CD1c-positive myeloid dendritic cell (primary cell): ENCODE data around the gene TXNDC5.

Experiments used
- DNase-seq: peaks from one replicate; pipeline ENCODE4 v3.0.0-alpha.2; 2016; ENCODE audit errors: extremely low spot score

TXNDC5 gene

GRCh38 chr6:7859591-7859990 is 51.0 kb downstream of the TXNDC5 start:
- DNase-seq: no peak

GRCh38 chr6:7851780-7852179 is 58.8 kb downstream of the TXNDC5 start:
- DNase-seq: no peak

DNA sequence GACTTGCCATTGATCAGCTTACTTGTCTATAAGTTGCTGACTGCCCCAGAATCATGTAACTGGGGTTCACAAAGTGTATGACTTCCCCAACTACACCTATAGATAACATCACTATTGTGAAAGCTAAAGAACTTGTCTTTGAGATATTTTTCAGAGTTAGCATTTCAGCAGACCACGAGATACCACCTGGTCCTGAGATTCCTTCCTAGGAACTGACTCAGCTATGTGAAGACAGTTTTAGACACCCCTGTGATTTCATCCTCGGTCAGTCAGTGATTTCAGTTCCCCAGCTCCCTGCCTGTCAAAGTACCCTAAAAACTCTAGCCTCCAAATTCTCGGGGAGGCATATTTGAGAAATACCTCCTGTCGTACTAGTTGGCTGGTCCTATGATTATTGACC is 62.4 kb downstream of the TXNDC5 start:
- DNase-seq: no peak

- no peak for DNase-seq
Measured at GRCh38 chr6:7846966-7847818, 63.4 kb downstream of the TXNDC5 start.

DNA sequence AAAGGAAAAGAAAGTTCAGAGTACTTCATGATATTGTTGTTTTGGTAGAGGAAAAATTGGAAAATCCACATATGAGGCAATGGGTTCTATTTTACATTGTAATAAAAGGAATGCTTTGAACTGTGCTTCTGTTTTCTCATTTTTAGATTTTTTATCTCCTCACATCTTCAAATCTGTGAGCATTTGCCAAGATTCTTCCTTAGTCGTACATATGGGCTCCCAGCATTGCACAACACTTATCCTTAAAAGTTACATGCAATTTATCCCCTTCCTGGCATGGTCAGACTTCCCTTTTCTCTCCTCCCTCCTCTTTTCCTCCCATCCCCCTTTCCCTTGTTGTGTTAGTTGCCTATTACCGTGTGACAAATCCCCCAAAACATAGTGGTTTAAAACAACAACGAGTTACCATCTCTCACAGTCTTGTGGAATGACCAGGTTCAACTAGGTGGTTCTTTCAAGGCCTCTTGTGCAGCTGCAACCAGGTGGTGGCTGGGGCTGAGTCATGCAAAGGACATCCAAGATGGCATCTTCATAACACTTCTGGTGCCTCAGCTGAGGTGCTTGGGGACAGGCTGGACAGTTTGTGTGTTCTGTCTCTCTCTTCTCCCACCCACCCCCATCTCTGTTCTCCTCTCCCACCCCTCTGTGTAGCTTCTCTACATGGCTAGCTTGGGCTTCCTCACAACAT is 68.7 kb downstream of the TXNDC5 start:
- no peak for DNase-seq

GRCh38 chr6:7836371-7837026 is 74.1 kb downstream of the TXNDC5 start:
- no peak for DNase-seq

GRCh38 chr6:7833751-7834070 is 76.9 kb downstream of the TXNDC5 start:
- DNase-seq: no peak

GRCh38 chr6:7832904-7833750 is 77.5 kb downstream of the TXNDC5 start:
- DNase-seq: no peak
